ENCODE results near the gene PTPRG. TPM values are rescaled to one million over a fixed set of nuclear protein-coding genes. Genes with fewer than 3 reads are reported as not detected.

The PTPRG gene
- total and polyA plus RNA-seq, 2 experiments from 2014 or later, result 24.4 to 131 TPM

DNA sequence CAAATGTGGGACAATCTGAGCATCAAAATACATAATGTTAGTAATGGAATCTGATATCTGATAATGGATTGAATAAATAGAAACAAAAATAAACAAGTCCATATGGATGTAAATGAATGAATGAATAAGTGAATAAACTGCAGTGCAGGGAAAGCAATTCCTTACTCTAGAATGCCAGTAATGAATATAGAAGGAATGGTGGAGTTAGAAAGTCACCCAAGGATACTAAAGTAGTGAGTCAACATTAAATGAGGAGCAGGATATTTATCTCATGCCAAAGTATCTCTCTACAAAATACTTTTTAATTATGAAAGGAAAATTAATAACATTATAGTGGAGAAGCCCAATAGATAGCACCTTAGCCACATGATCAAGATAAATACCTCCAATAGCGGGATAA lies 511.7 kb downstream of the PTPRG start:
- Histone ChIP-seq H2AFZ (no peak overlapping the region), H3K4me3 (no peak overlapping the region), H4K20me1 (replicated peaks; ENCODE audit: insufficient read depth) (no peaks in the 10 kb centered on the region; the same call in none of the 2 replicates), H3K9me2 (ENCODE audit: insufficient read depth) (no peaks in the 10 kb centered on the region), H3K4me2 (no peak overlapping the region), H3K27me3 (ENCODE audit: insufficient read depth) (no peaks in the 10 kb centered on the region), H3K4me1 (ENCODE audit: insufficient read depth) (peaks cover 6% of the 10 kb centered on the region), H3K36me3 (ENCODE audit: insufficient read depth) (no peaks in the 10 kb centered on the region), H3K79me2 (replicated peaks; ENCODE audit: insufficient read depth) (peaks cover 8% of the 10 kb centered on the region; the same call in 1 of the 2 replicates), H3F3A (replicated peaks; ENCODE audit: low read depth) (no peaks in the 10 kb centered on the region), H3K27ac (ENCODE audit: low read depth) (no peak overlapping the region)
- no peak for ATAC-seq
- Mint-ChIP-seq H3K27me3 (ENCODE audit: insufficient read depth, low read depth, poor library complexity) (peaks cover 1% of the 10 kb centered on the region), H3K36me3 (ENCODE audit: low read depth) (no peaks in the 10 kb centered on the region), H3K27ac (no peak overlapping the region), H3K4me3 (no peak overlapping the region), H3K4me1 (peaks cover 24% of the 10 kb centered on the region), H3K9me3 (no peaks in the 10 kb centered on the region)
- no peak for DNase-seq (ENCODE audit: low spot score)
- TF ChIP-seq NANOG (IDR thresholded peaks at IDR 0.05; ENCODE audit: borderline replicate concordance) (no peak), EZH2phosphoT487 (IDR thresholded peaks at IDR 0.05; ENCODE audit: unreplicated experiment) (no peak), CREB1 (CRISPR knock-in tag; IDR thresholded peaks at IDR 0.05; ENCODE audit: low read depth) (no peak)
- TF ChIP-seq, protein P1, sequence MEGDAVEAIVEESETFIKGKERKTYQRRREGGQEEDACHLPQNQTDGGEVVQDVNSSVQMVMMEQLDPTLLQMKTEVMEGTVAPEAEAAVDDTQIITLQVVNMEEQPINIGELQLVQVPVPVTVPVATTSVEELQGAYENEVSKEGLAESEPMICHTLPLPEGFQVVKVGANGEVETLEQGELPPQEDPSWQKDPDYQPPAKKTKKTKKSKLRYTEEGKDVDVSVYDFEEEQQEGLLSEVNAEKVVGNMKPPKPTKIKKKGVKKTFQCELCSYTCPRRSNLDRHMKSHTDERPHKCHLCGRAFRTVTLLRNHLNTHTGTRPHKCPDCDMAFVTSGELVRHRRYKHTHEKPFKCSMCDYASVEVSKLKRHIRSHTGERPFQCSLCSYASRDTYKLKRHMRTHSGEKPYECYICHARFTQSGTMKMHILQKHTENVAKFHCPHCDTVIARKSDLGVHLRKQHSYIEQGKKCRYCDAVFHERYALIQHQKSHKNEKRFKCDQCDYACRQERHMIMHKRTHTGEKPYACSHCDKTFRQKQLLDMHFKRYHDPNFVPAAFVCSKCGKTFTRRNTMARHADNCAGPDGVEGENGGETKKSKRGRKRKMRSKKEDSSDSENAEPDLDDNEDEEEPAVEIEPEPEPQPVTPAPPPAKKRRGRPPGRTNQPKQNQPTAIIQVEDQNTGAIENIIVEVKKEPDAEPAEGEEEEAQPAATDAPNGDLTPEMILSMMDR (conservative IDR thresholded peaks at IDR 0.05; ENCODE audit: low read depth in 2 of 2), result no peak

DNA sequence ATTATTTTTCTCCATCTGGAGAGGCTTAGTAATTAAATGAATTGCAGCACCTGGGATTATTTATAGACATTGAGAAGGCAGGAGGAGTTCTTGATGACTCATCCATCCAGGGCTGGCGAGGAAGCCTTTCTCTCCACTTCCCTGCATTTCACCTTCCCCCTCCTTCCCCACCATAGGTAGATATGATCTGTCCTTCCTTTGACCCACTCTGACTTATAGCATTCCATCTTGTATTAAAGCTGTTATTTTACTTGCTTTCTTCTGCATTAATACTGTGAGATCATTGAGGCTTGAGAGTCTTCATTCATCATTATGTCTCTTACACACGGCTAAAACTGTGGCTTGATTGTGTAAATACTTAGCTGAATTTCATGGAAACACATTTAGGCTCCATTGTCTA lies 523.2 kb downstream of the PTPRG start:
- Histone ChIP-seq H3K9me2 (ENCODE audit: insufficient read depth) (no peaks in the 10 kb centered on the region), H3K79me2 (replicated peaks; ENCODE audit: insufficient read depth) (no peaks in the 10 kb centered on the region), H3F3A (replicated peaks; ENCODE audit: low read depth) (no peaks in the 10 kb centered on the region), H3K4me1 (ENCODE audit: insufficient read depth) (peaks cover 16% of the 10 kb centered on the region; the same call in 1 of the 2 replicates), H3K27me3 (ENCODE audit: insufficient read depth) (no peaks in the 10 kb centered on the region), H3K27ac (ENCODE audit: low read depth) (no peak overlapping the region), H2AFZ (no peak overlapping the region), H3K4me3 (no peak overlapping the region), H4K20me1 (replicated peaks; ENCODE audit: insufficient read depth) (peaks cover 8% of the 10 kb centered on the region; the same call in 1 of the 2 replicates), H3K36me3 (ENCODE audit: insufficient read depth) (no peaks in the 10 kb centered on the region), H3K4me2 (no peak overlapping the region)
- no peak for DNase-seq (ENCODE audit: low spot score)
- Mint-ChIP-seq H3K4me1 (peaks cover 20% of the 10 kb centered on the region), H3K4me3 (no peak overlapping the region), H3K27me3 (ENCODE audit: insufficient read depth, low read depth, poor library complexity) (no peaks in the 10 kb centered on the region), H3K9me3 (no peaks in the 10 kb centered on the region), H3K36me3 (ENCODE audit: low read depth) (peaks cover 1% of the 10 kb centered on the region; the same call in 2 of the 3 replicates), H3K27ac (peak overlapping the region; percentile 40)
- no peak for ATAC-seq
- TF ChIP-seq NANOG (IDR thresholded peaks at IDR 0.05; ENCODE audit: borderline replicate concordance), result no peak
- TF ChIP-seq ZNF462 (CRISPR knock-in tag; IDR thresholded peaks at IDR 0.05), result no peak
- TF ChIP-seq EZH2phosphoT487 (IDR thresholded peaks at IDR 0.05; ENCODE audit: unreplicated experiment), result no peak
- TF ChIP-seq, protein P1 (conservative IDR thresholded peaks at IDR 0.05; ENCODE audit: low read depth in 2 of 2), result no peak
- TF ChIP-seq POLR2AphosphoS5 (IDR thresholded peaks at IDR 0.05; ENCODE audit: low read depth), result no peak
- TF ChIP-seq, protein P2, sequence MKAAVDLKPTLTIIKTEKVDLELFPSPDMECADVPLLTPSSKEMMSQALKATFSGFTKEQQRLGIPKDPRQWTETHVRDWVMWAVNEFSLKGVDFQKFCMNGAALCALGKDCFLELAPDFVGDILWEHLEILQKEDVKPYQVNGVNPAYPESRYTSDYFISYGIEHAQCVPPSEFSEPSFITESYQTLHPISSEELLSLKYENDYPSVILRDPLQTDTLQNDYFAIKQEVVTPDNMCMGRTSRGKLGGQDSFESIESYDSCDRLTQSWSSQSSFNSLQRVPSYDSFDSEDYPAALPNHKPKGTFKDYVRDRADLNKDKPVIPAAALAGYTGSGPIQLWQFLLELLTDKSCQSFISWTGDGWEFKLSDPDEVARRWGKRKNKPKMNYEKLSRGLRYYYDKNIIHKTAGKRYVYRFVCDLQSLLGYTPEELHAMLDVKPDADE (IDR thresholded peaks at IDR 0.05), result no peak
- TF ChIP-seq STAT1 (IDR thresholded peaks at IDR 0.05; ENCODE audit: unreplicated experiment), result no peak
- no peak for TF ChIP-seq ZNF114 (CRISPR knock-in tag; IDR thresholded peaks at IDR 0.05)
- no peak for TF ChIP-seq EZH2 (IDR thresholded peaks at IDR 0.05; ENCODE audit: low read depth, unreplicated experiment)
- no peak for TF ChIP-seq CREB1 (CRISPR knock-in tag; IDR thresholded peaks at IDR 0.05; ENCODE audit: low read depth)

Data from GM23338 (cell line).